IMR-90 (cell line): ENCODE data around the gene BCDIN3D. TPM values are rescaled to one million over a fixed set of nuclear protein-coding genes. Genes with fewer than 3 reads are reported as not detected.

Experiments
- ATAC-seq: fragments of 200-7000 bp; cut with Tn5 transposase; 2 replicates; pipeline ENCODE4 v1.9.1; 2020; ENCODE audit warnings: low read depth, mild to moderate bottlenecking, moderate library complexity
- BruUV-seq: library from RNA; stranded (reverse); fragments of 400-500 nt; replicated peaks from 2 replicates; lab custom pipeline; 2021; lab: Mats Ljungman, UMichigan
- CTCF ChIA-PET: fragments of 300-600 bp; formaldehyde crosslinking; extraction: SDS; loops from one replicate; lab custom pipeline; 2021; ENCODE audit warnings: antibody characterized with exemption; lab: Yijun Ruan, JAX
- POLR2A ChIA-PET: fragments of 300-600 bp; sonication (Branson Sonifier 250); formaldehyde crosslinking; loops from one replicate; lab custom pipeline; 2022; ENCODE audit warnings: antibody characterized with exemption; ENCODE audit not compliant: unreplicated experiment; lab: Charles Lee
- DNase-seq: peaks from one replicate; pipeline ENCODE4 v3.0.0; 2013
- H2AFZ ChIP-seq: replicated peaks from 2 replicates; pipeline ENCODE3; 2013; ENCODE audit warnings: low read length, mild to moderate bottlenecking; ENCODE audit not compliant: poor library complexity
- H2AK5ac ChIP-seq: 2 replicates; pipeline ENCODE4 v1.6.1; 2013; ENCODE audit warnings: low read depth, low read length, inconsistent platforms
- H2AK9ac ChIP-seq: replicated peaks from 2 replicates; pipeline ENCODE3; 2013; ENCODE audit warnings: mild to moderate bottlenecking, low read depth, low read length, moderate library complexity; ENCODE audit not compliant: poor library complexity
- H2BK120ac ChIP-seq: 2 replicates; pipeline ENCODE4 v1.6.1; 2013; ENCODE audit warnings: low read depth, low read length, inconsistent platforms
- H2BK15ac ChIP-seq: 3 replicates; pipeline ENCODE4 v1.6.1; 2013; ENCODE audit warnings: low read depth, low read length, inconsistent platforms
- H2BK20ac ChIP-seq: 2 replicates; pipeline ENCODE4 v1.6.1; 2013; ENCODE audit warnings: low read depth, mild to moderate bottlenecking, inconsistent platforms, low read length, moderate library complexity
- H2BK5ac ChIP-seq: 2 replicates; pipeline ENCODE4 v1.6.1; 2013; ENCODE audit warnings: mild to moderate bottlenecking, low read depth, low read length, inconsistent platforms; ENCODE audit not compliant: poor library complexity, severe bottlenecking
- H3K14ac ChIP-seq: replicated peaks from 2 replicates; pipeline ENCODE4 v1.6.1; 2013; ENCODE audit warnings: low read depth, low read length, inconsistent platforms
- H3K18ac ChIP-seq: 2 replicates; pipeline ENCODE4 v1.6.1; 2013; ENCODE audit warnings: low read depth, low read length, control low read depth
- H3K23ac ChIP-seq: 2 replicates; pipeline ENCODE4 v1.6.1; 2013; ENCODE audit warnings: low read depth, low read length, inconsistent platforms
- H3K27ac ChIP-seq: 2 replicates; pipeline ENCODE4 v1.5.1; 2013; ENCODE audit warnings: mild to moderate bottlenecking, control low read depth, low read length; ENCODE audit not compliant: insufficient read depth
- H3K27me3 ChIP-seq: 2 replicates; pipeline ENCODE4 v1.6.1; 2013; ENCODE audit warnings: low read length; ENCODE audit not compliant: control insufficient read depth, insufficient read depth
- H3K36me3 ChIP-seq: 2 replicates; pipeline ENCODE4 v1.6.1; 2013; ENCODE audit warnings: low read length, mixed read lengths; ENCODE audit not compliant: control insufficient read depth, insufficient read depth
- H3K4ac ChIP-seq: 2 replicates; pipeline ENCODE4 v1.6.1; 2013; ENCODE audit warnings: low read depth, low read length, inconsistent platforms
- H3K4me1 ChIP-seq: 2 replicates; pipeline ENCODE4 v1.6.1; 2013; ENCODE audit warnings: low read length, mixed read lengths; ENCODE audit not compliant: control insufficient read depth, insufficient read depth
- H3K4me2 ChIP-seq: 2 replicates; pipeline ENCODE4 v1.6.1; 2013; ENCODE audit warnings: low read depth, mild to moderate bottlenecking, control low read depth, low read length, moderate library complexity
- H3K4me3 ChIP-seq: 2 replicates; pipeline ENCODE4 v1.5.1; 2013; ENCODE audit warnings: low read depth, mild to moderate bottlenecking, control low read depth, low read length, moderate library complexity; ENCODE audit not compliant: insufficient read depth
- H3K56ac ChIP-seq: 2 replicates; pipeline ENCODE4 v1.6.1; 2013; ENCODE audit warnings: low read length, inconsistent platforms; ENCODE audit not compliant: insufficient read depth; ENCODE audit errors: extremely low read depth
- H3K79me1 ChIP-seq, 2 experiments: 2 replicates each; pipeline ENCODE4 v1.6.1; 2013; ENCODE audit warnings: low read length in 2 of 2, inconsistent platforms in 1 of 2, low read depth in 1 of 2
- H3K9ac ChIP-seq: 2 replicates; pipeline ENCODE4 v1.6.1; 2013; ENCODE audit warnings: low read depth, low read length, control low read depth
- H3K9me1 ChIP-seq: 2 replicates; pipeline ENCODE4 v1.6.1; 2013; ENCODE audit warnings: low read length, inconsistent platforms; ENCODE audit not compliant: insufficient read depth
- H3K9me3 ChIP-seq: 2 replicates; pipeline ENCODE4 v1.6.1; 2013; ENCODE audit warnings: low read length; ENCODE audit not compliant: control insufficient read depth, insufficient read depth
- H4K20me1 ChIP-seq: 2 replicates; pipeline ENCODE4 v1.6.1; 2013; ENCODE audit warnings: low read length, inconsistent platforms; ENCODE audit not compliant: insufficient read depth
- H4K5ac ChIP-seq: 2 replicates; pipeline ENCODE4 v1.6.1; 2013; ENCODE audit warnings: mild to moderate bottlenecking, low read depth, low read length, control low read depth
- H4K8ac ChIP-seq, 2 experiments: 2 replicates each; pipeline ENCODE4 v1.6.1; 2013; ENCODE audit warnings: low read depth in 2 of 2, low read length in 2 of 2, control low read depth in 1 of 2, inconsistent platforms in 1 of 2
- H4K91ac ChIP-seq: 2 replicates; pipeline ENCODE4 v1.6.1; 2013; ENCODE audit warnings: low read depth, low read length, inconsistent platforms; ENCODE audit not compliant: insufficient read depth
- BHLHE40 ChIP-seq: fragments of 150-350 bp; IDR thresholded peaks from 2 replicates; pipeline ENCODE4 v1.6.1; 2016; ENCODE audit warnings: mild to moderate bottlenecking, low read depth, low read length
- FOS ChIP-seq: fragments of 150-350 bp; IDR thresholded peaks from 2 replicates; pipeline ENCODE4 v1.6.1; 2016; ENCODE audit warnings: low read depth, low read length
- WGBS, 2 experiments: methylation state at CpG; one replicate each; pipeline versions ENCODE4 v1.1.5 to v1.1.7; 2013; ENCODE audit warnings: missing lambda C conversion rate in 2 of 2; ENCODE audit not compliant: insufficient read length in 1 of 2; ENCODE audit errors: extremely low coverage in 2 of 2; 5-methylcytosine and 5-hydroxymethylcytosine counted together
- dilution Hi-C: fragments of 300-500 bp; cut with HindIII; formaldehyde crosslinking; loops from one replicate; pipeline ENCODE4 v1.14.3; 2018; ENCODE audit warnings: low sequenced_read_pairs; ENCODE audit not compliant: unreplicated experiment
- in situ Hi-C: fragments of 300-500 bp; cut with MboI; formaldehyde crosslinking; loops from 3 replicates; pipeline ENCODE4 v1.14.3; 2019; ENCODE audit warnings: low sequenced_read_pairs, inconsistent platforms, mixed read lengths
- intact Hi-C: fragments of 100-400 bp; cut with micrococcal nuclease; formaldehyde crosslinking; loops from 2 replicates; pipeline ENCODE4 v1.10.0; 2022
- polyA plus RNA-seq, 3 experiments: library from polyadenylated mRNA; depleted of rRNA; stranded (reverse); fragments of >200 nt; gene quantifications; 2 replicates each; pipeline ENCODE4 v1.2.3, GENCODE V29; 2012; ENCODE audit warnings: low replicate concordance in 1 of 3
- total RNA-seq: library from RNA; depleted of rRNA; stranded (reverse); fragments of >200 nt; gene quantifications from 2 replicates; pipeline ENCODE4 v1.2.3, GENCODE V29; 2012

Gene BCDIN3D
- total and polyA plus RNA-seq, 2 of the 4 experiments (the other 2 are of a cell fraction) = 2.3 TPM

DNA sequence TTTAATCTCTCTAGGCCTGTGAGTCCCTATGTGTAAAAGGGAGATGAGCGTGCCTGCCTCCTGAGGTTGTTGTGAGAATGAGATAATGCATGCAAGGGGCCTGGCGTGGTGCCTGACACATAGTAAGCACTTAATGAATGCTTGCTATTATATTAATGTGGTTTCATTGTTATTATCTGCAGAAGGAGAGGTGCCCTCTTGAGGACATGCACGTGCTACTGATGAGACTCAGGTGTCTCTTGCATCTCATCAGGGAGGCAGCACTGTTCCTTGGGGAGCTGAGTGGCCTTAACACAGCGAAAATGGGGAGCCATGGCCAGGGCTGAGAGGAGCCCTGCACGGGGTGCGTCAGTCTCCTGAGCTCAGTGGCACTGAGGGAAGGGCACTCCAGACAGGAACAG is 29.9 kb upstream of the BCDIN3D start:
- in situ Hi-C loops (no loop called here), intact Hi-C loops (no loop called here), dilution Hi-C loops (no loop called here)
- WGBS, 2 experiments = 67% methylated on average over 5 of the region's 6 CpGs; no CpG with 5 or more reads in 1 of the 2 experiments
- H3K27me3 ChIP-seq = peaks cover 13% of the 10 kb centered on the region
- no peaks in the 10 kb centered on the region; the same call in 1 of the 2 replicates for H3K9me1 ChIP-seq
- H2AFZ ChIP-seq = no peak overlapping the region
- no peak overlapping the region for H4K5ac ChIP-seq
- H3K27ac ChIP-seq = no peak overlapping the region
- no peaks in the 10 kb centered on the region for H3K79me1 ChIP-seq
- H2BK20ac ChIP-seq = no peak overlapping the region
- no peak overlapping the region for H3K18ac ChIP-seq
- no peak overlapping the region for H3K9ac ChIP-seq
- no peaks in the 10 kb centered on the region for H3K36me3 ChIP-seq
- no peak overlapping the region for H2BK5ac ChIP-seq
- no peak overlapping the region for H3K14ac ChIP-seq
- no peak overlapping the region for H4K8ac ChIP-seq
- no peak overlapping the region for H2BK15ac ChIP-seq
- peaks cover 24% of the 10 kb centered on the region for H3K4me1 ChIP-seq
- H4K20me1 ChIP-seq = 0 out of 2 replicates have a peak, but pooled peaks cover 4% of the 10 kb centered on the region
- no peak overlapping the region for H2AK5ac ChIP-seq
- H3K56ac ChIP-seq = no peak overlapping the region
- no peak overlapping the region for H2AK9ac ChIP-seq
- H3K4ac ChIP-seq = no peak overlapping the region
- no peak overlapping the region for H3K4me2 ChIP-seq
- CTCF ChIA-PET = no interaction called here
- ATAC-seq = no peak
- POLR2A ChIA-PET = no interaction called here
- peak; percentile 54 for DNase-seq
- no peak overlapping the region for H3K23ac ChIP-seq
- H3K9me3 ChIP-seq = no peaks in the 10 kb centered on the region
- TF ChIP-seq BHLHE40 (peak; percentile 22; the same call in 1 of the 2 replicates), FOS (no peak)
- H4K91ac ChIP-seq = no peak overlapping the region
- no peak overlapping the region for H2BK120ac ChIP-seq
- H3K4me3 ChIP-seq = no peak overlapping the region
- no TSS peak for BruUV-seq
